GM18526 (cell line): ENCODE results near the gene DNASE1L1.

Source experiments
- POLR2A ChIP-seq: IDR thresholded peaks from 3 replicates; pipeline ENCODE4 v1.6.1; 2011; ENCODE audit not compliant: insufficient read length; ENCODE audit errors: extremely low read depth

Gene DNASE1L1

GRCh38 chrX:154368630-154369448 lies 40.2 kb downstream of the DNASE1L1 start:
- peak; percentile 21 for TF ChIP-seq POLR2A

DNA sequence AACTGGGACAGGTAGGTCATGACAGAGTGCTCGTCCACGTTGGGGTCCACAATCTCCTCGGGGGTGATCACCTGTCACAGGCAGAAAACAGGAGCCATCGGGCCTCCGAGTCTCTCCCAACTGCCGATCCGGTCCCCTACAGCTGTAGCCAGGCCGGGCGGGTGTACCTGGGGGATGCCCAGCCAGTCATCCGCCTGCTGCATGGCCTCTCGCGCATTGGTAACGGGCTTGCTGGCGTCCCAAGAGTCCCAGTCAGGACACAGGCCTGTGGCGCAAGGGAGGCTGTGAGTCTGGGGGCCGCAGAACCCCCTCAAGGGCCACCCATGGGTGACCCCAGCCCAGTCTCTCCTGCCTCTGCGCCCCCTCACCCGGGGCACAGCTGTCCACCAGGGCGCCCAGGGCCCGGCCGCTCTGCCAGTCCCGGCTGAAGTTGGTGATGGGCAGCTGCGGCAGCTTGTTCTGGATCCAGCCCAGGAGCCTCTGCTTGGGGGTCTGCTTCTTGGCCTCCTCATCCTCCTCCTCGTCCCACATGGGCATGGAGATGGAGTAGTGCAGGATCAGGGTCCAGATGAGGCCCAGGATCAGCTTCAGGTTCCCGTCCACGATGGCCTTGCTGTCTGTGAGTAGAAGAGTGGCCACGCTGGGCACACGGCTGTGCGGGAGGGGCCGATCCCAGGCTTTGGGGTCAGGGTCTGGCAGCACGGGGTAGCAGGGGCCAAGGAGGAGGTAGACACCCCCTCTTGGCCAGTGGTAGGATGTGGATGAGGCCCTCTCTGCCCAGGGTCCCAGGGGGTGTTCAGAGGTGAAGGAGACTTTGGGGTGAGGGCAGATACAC lies 41.4 kb downstream of the DNASE1L1 start:
- TF ChIP-seq POLR2A, result no peak

- no peak for TF ChIP-seq POLR2A
Measured at GRCh38 chrX:154366666-154367055, 42.4 kb downstream of the DNASE1L1 start.

- TF ChIP-seq POLR2A, result no peak
Measured at GRCh38 chrX:154365997-154366665, 42.9 kb downstream of the DNASE1L1 start.

DNA sequence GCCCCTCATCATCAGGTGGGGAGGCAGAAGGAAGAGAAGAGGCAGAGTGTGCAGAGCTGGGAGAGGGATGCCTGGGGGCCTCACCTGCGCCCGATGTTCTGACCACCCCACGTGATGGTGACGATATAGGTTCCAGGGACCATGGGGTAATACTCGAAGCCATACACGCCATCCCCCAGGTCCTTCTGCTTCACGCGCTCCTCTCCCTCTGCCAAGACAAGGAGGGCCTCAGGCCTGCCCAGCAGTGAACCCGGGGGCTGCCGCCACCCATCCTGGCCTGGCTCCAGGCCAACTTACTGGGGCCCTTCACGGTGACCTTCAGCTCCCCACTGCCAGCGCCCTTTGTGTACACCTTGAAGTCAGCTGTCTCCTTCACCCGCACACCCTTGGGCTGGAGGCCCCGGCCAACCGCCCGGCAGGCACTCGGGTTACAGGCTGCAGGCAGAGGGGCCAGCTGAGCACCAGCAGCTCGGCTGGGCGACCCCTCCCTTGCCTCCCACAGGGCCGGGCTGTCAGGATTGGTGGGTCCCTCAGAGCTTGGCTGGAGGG lies 43.9 kb downstream of the DNASE1L1 start:
- TF ChIP-seq POLR2A, result no peak

DNA sequence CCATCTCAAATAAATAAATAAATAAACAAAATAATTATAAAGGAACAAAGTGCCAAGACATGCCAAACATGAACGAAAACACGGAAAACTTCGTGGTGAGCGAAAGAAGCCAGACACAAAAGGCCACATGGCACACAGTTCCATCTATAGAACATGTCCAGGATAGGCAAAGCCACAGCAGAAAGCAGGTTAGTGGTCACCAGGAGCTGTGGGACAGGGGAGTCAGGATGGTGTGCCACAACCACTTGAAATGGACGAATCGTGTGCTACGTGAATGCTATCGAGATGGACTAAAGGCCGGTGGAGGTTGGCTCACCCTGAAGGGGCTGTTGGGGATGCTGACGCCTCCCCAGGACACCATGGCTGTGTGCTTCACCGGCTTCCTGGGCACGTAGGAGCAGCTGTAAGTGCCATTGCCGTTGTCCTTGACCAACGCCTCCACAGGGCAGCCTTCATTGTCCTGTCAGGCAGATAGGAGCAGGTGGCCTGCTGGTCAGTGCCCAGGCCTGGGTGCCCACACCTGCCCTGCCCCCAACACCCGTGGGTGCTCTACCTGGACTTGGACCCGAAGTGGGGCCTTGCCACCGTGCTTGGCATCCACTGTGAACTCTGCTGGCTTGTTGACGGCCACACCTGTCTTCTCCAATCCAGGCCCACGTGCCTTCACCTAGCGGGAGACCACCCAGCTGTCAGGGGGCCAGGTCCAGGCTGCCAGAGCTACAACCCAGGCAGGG lies 45.2 kb downstream of the DNASE1L1 start:
- TF ChIP-seq POLR2A, result no peak

DNA sequence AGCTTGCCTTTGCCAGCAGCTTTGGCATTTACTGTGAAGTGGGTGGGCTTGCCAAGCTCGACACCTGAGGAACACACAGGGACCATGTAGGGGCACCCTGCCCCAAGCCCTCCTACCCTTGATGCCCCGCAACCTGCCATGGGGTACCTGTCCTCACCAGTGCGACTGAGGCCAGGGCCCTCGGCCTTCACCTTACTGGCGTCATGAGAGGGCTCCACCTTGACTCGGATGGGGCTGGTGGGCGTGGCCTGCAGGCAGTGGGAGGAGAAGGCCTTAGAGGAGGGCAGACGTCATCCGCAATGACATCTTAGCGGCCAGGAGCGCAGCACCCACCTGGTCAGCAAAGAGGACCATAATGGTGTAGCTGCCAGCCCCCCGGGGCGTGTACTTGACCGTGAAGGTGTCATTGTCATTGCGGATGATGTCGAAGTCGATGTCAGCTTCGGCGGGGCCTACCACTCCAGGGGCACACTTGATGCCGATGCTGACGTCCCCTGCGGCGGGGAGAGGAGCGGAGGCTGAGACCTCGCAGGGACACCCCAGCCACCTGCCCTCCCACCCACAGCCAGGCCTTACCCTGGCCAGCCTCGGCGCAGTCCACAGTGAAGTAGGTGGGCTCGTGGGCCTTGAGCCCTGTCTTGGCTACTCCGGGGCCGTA lies 46.8 kb downstream of the DNASE1L1 start:
- no peak for TF ChIP-seq POLR2A

DNA sequence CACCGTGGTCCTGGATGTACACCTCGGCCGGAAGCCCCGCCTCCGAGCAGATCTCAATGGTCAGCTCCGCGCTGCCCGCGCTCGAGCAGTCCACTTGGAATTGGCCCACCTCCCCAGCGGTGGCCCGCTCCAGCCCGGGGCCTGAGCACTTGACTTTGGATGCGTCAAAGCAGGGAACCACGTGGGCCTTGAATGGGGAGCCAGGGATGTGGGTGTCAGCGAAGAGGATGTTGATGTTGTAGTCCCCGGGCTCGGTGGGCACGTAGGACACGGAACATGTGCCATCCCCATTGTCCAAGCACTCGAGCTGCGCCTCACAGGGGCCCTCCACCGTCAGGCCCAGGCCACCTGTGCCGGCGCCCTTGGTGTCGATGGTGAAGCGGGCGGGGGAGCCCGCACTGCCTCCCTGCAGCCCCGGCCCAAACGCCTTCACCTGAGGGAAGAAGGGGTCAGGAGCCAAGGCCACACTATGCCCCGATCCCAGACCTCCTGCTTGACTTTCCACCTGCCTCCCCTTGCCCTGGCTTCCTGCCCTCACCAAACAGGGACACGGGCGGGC lies 48.8 kb downstream of the DNASE1L1 start:
- no peak for TF ChIP-seq POLR2A

- TF ChIP-seq POLR2A, result no peak
Measured at GRCh38 chrX:154359362-154360154, 49.5 kb downstream of the DNASE1L1 start.

GRCh38 chrX:154358829-154359228 lies 50.2 kb downstream of the DNASE1L1 start:
- TF ChIP-seq POLR2A, result no peak

- TF ChIP-seq POLR2A, result no peak
Measured at GRCh38 chrX:154358011-154358410, 51.0 kb downstream of the DNASE1L1 start.

- no peak for TF ChIP-seq POLR2A
Measured at GRCh38 chrX:154357205-154357604, 51.8 kb downstream of the DNASE1L1 start.

- no peak for TF ChIP-seq POLR2A
Measured at GRCh38 chrX:154356596-154356995, 52.5 kb downstream of the DNASE1L1 start.
